DLD1 (cell line): ENCODE data around the gene SSBP3.
"Not testable (repeated sequence)": the region's sequence is repeated elsewhere in the genome, so short reads cannot be mapped to it uniquely, and the experiment has no call there.

Source experiments
- in situ Hi-C: cut with HindIII; loops from 2 replicates; pipeline ENCODE4 v1.10.0; 2017; ENCODE audit warnings: low sequenced_read_pairs

Gene SSBP3

DNA sequence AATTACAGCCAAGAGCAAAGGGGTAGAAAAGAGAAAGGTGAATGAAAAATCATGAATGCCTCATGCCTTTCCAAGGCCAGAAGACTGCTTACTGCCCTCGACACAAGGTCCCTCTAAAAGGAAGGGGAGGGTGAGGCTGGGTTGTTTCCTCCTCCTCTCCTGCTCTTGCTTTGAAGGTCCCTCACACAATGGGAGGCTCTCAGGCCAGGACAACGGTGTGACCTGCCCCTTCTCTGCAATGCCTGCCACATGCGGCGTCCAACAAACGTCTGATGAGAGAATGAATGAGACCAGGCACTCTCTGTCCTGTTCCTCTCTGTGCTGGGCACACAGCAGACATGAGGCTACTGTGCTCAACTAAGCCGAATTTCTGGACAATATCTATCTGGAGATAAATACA, 51.3 kb downstream of the SSBP3 start:
- in situ Hi-C loops: no loop called here

DNA sequence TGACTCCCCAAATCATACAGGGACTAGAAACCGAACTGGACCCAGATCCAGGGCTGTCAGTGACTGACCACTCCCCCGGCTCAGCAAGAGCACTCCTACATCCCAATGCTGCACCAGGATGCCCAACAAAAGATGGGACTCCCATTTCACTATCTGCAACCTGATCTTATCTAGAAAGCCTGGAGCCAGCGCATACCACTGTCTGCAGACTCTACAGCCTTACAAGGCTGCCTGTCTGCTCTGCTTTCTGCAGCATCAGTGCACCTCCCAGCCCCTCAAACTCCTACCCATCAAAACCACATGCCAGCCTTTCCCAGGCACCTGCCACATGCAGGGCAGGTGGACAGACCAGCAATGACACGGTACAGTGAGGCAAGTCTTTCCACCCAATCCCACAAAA, 52.2 kb downstream of the SSBP3 start:
- in situ Hi-C loops: no loop called here

DNA sequence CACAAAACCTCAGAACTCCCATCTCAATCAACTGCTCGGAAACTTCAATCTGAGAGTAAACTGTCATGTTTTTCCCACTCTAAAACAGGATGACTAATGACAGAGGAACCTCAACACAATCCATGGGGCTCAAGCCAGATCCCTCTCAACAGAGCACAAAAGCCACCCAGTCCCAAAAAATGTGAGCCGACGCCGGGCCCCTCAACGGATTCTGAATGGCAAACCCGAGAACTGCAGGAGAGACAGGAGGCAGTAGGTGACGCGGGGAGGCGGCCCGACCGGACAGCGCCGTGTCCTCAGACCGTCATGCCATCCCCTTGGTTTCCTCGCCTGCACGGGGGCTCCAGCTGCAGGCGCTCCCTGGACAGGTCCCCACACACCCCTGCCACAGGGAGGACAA, 53.4 kb downstream of the SSBP3 start:
- in situ Hi-C loops: no loop called here

DNA sequence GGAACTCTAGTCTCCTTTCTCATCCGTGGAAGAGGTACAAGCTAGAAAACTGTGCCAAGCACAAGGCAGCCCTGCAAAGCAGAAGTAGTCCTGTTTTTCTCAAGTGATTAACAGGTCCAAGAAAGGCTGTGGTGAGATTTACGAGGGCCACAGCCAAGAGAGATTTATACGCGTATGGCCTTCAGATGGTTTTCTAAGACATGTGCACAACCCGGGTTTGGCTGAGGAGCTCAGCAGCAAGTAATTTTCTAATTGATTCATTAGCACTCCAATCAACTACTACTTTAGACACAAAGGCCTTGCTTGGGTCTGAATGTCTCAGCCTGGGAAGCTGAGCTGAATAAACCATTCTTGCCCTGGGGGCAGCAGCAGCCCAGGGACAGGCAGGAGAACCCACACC, 55.8 kb downstream of the SSBP3 start:
- in situ Hi-C loops: no loop called here

DNA sequence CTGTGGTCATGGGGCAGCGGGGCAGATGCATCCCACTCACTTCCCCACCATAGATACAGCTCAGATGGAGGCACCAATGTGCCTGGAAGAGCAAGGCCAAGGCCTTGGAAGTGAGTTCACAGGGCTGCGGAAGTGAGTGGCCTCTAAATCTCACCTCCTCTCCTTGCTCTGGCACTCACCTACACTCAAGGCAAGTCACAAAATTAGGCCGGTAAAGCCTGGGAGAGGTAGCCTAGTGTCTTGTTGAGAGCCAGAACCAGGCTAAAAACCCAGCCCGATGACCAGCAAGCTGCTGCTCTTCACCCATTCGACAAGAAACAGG, 57.5 kb downstream of the SSBP3 start:
- in situ Hi-C loops: no loop called here

DNA sequence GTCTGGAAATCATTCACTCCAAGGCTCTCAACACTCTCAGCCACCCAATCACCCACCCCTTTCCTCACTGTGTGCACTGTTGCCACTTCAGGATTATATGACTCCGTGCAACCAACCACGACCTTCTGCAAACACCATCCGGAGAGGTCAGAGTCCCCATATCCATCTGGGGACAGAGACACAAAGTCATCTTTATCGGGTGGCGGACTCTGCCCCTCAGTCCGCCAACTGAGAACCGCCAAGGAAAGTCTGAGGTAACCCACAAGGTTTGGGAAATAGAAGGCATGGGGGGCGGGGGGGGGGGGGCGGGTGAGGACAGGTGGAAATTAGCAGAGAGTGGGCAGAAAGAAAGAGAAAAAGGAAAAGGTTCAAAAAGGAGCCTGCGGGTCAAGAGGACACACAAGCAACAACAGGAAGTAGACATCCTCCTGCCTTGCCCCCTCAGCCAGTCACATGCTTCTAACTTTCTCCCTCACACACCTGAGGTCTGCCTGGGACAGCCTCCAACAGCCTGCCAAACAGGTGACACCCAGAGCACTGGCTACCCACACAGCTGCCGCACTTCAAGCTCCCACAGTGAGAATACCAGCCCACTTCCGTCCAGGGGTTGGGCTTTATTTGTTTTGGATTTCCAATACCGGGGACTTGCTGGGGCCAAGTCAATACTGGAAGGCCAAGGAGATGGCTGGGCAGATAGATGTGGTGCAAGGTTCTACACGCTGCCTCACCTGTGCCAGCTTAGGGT, 58.1 kb downstream of the SSBP3 start:
- in situ Hi-C loops: no loop called here

DNA sequence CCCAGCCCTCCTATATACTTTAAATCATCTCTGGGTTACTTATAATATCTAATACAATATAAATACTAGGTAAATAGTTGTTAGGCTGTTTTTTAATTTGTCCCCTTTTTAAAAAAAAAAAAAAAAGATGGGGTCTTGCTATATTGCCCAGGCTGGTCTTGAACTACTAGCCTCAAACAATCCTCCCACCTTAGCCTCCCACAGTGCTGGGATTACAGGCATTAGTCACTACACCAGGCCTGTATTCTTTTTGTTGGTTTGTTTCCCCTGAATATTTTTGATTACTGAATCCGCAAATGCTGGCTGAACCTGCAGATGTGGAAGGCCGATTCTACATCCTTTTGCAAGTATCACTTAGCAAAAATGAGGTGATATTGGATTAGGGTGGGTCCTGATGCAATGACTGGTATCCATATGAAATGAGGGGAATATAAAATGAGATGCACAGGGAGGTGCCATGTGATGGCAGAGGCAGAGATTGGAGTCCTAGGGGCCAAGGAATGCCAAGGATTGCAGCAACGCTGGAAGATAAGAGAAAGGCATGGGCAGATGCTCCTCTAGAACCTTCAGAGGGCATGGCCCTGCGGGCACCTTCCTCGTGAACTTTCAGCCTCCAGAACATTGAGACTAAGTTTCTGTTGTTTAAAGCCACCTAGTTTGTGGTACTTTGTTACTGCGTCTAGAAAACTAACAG, 58.8 kb downstream of the SSBP3 start:
- in situ Hi-C loops: no loop called here

DNA sequence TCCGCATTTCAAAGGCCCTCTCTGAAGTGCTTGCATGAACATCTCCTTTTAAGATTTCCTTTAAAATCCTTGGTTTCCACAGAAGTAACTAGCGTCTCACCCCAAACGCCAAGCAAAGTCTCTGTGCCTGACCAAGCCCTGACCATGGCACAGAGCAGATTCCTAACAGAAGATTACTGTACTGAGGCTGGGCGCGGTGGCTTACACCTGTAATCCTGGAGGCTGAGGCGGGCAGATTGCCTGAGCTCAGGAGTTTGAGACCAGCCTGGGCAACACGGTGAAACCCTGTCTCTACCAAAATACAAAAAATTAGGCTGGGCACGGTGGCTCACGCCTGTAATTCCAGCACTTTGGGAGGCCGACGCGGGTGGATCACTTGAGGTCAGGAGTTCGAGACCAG, 60.6 kb downstream of the SSBP3 start:
- in situ Hi-C loops: not testable (repeated sequence)

DNA sequence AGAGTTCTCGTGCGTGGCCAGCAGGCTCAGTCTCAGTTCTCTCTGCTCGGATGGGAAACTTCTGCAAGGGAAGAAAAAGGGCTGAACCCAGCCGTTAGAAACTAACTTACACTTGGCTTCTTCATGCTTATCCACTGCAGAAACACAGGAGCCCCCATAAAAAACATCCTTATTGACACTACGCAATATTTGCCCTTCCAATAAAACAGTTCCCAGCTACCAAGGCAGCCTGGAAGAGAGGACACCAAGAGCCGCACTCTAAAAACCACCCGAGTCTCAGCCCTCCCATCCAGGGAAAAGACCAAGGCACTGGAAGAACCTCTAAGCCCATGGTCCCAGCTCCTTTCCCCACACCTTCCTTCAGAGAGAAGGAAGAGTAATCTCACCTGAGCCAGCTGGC, 61.1 kb downstream of the SSBP3 start:
- in situ Hi-C loops: no loop called here

DNA sequence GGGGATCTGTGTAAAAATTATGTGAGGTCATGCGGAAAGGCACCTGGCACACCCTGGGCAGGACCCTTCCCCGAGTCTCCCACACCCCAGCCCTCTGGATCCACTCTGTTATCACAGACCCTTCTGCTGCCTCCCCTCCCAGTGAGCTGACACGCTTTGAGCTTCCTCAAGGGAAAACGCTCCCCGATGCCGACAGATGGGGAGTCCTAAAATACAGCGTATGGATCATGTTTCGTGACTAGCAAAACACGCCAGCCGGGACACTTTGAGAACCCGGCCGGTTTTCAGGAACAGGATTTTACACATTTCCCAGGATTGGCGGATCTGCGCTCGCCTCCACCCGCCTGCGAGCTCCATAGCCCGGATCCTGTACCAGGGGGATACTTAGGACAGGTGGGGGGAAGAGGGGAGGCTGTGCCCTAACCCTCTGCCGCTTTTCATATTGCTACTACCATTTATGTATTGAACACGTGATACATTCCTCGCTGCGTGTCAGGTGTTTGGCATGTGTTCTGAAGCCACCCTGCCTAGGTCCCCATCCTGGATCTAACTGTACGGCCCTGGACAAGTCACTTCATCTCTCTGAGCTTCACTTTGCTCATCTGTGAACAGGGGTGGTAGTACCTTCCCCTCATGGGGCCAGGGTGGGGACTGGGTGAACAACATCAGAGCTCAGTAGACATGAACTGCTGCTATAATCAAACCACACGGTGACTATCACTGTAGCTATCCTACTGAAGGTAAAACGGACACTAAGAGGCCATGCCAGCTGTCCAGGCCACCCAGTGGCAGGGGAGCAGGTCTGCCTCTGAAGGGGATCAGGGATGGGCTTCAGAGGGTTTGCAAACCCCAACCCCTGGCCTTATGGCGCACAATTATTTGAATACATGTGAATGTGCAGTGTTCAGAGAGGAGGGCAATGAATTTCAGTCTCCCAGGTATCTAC, 63.2 kb downstream of the SSBP3 start:
- in situ Hi-C loops: no loop called here

DNA sequence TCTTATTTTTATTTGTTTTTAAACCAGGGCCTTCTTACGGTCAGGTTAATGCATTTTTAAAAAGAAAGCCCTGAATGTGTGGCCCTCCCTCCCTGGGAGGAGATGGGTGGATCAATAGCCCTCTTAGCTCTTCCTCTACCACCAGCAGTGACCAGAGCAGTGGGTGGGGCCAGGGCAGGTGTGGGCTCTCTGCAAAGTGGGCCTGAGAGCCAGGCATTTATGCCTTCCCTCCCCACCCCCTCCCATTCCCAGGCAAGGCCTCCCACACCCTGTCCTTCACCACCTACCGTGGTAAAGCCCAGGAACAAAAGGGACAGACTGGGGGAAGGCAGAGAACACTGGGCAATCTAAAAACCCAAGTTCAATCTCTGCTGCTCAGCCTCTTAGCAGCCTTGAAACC, 63.9 kb downstream of the SSBP3 start:
- in situ Hi-C loops: no loop called here

DNA sequence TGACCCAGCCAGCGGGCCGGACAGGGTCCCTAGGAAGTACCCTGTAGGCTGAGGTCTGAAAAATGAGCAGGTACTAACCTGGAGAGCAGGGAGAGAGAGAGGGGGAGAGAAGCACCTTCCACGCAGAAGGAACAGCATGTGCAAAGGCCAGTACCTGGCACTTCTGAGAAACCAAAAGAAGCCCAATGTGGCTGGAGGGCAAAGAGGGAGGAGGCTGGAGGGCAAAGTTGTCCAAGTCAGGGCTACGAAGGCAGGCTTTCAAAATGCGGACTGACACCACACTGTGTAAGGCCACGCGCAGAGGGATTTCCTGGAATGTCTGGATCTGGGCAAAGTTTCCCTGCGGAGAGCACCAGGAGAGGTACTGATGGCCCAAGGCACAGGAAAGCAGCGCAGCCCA, 64.4 kb downstream of the SSBP3 start:
- in situ Hi-C loops: no loop called here

DNA sequence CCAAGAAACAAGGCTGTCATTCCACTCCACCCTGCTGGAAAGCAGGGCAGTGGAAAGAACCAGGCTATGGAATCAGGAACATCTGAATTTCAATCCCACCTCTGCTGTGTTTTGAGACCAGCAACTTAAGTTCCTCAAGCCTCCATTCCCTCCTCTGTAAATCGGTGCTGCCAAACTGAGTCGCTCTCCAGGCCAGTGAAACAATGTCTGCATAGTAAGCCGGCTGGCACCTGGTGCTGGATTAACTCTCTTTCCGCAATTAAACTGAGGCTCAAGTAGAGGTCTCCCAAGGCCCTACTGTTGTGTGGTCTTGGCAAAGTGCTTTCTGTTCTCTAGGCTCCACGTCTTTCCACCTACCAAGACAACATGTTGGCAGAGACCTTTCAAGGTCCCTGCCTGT, 65.3 kb downstream of the SSBP3 start:
- in situ Hi-C loops: no loop called here

DNA sequence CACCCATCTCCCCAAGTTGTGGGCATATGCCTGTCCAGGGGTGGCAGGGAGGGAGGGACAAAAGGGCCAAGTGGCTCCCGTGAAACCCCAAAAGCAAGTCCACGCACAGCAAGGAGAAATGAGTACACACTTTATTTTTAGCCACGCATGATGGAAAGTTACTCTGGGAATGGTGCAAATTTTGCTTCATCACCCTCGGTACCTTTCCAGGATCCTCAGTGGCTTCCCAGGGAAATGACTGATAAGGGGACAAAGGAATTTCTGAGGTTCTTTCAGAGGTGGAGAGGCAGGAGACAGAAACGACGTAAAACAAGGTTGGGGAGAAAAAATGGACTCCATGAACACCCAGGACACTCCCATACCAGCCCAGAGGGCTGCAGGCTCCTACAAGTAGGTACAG, 65.8 kb downstream of the SSBP3 start:
- in situ Hi-C loops: no loop called here

DNA sequence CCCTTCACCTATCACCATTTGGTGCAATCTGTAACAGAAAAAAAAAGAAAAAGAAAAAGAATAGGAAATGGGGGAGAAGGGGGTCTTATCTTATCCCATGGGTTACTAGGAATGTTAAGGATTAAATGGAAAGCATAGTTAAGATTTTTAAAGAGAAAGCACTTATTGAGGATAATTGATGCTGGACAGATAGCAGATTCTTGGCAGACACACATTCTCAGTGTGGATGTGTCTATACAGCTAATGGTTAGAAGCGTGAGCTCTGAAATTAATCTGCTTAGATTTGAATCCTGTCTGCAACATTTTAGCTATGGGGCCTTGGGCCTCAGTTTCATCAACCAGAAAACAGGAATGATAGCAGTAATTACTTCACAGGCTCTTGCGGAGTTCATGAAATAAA, 67.1 kb downstream of the SSBP3 start:
- in situ Hi-C loops: no loop called here

DNA sequence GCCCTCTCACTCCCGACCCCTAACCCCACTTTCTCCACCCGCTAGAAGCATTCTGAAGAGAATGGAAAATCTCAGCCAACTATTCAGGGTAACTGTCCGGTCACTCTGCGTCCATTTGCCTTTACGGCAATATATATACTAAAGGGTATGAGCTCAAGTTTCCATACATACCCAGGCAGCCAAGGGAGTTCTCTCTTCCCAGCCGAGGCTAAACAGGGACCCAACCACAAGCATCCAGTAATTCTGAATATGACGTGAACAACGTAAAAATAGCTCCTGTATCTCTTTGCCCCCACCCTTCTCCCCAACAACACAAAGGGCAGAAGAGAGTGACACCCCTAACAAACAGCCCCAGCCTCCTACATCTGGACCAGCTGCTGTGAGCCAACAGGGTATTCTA, 67.7 kb downstream of the SSBP3 start:
- in situ Hi-C loops: no loop called here

DNA sequence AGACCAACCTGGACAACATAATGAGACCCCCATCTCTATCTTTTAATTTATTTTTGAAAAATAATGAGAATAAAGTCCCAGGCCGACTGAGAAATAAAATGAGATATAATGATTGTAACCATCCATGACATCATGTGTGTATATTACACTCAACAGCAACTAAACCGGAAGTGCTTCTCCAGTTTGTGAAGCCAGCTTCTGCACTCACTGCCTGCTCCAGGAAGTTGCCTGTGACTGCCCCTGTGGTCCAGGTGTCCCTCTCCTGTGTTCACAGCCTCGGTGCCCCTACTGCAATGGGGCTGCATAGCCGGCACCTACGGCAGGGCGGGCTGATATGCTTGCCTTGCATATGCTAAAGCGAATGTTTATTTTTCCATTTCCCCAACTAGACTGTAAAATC, 68.3 kb downstream of the SSBP3 start:
- in situ Hi-C loops: no loop called here

DNA sequence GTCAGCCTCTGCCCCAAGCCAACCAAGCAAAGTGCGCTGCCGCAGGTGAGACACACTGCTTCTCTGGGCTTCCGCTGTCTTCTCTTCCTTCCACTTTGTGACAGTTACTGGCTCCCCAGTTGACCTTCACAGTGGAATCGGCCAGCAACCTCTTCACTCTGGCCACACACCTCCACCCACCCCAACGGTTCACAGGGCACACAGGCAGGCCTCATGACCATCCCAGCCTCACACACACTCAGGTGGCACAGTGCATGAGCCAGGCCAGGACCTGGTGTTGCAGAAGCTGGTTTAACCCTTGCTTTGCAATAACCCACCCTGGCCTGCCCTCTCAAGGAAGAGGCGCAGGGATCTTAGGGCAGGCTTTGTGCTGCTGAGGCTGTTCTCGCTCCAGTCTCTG, 69.2 kb downstream of the SSBP3 start:
- in situ Hi-C loops: no loop called here

DNA sequence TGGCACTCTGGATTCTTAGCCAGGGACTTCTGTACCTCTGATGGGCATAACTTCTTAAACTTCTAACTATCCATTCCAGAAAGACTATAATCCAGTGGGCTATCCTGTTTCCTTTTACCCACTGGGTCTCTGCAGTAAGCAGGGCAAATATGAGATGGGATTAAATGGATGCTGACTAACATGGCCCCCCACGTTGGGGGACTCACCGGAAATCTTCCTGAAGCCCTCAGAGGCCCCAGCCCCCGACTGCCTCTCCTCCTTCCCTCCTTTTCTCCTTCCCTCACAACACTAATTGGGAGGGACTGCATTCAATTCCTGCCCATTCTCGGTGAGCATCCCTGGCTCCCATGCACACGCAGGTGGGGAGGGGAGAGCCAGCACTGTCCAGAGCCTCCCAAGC, 70.1 kb downstream of the SSBP3 start:
- in situ Hi-C loops: no loop called here

DNA sequence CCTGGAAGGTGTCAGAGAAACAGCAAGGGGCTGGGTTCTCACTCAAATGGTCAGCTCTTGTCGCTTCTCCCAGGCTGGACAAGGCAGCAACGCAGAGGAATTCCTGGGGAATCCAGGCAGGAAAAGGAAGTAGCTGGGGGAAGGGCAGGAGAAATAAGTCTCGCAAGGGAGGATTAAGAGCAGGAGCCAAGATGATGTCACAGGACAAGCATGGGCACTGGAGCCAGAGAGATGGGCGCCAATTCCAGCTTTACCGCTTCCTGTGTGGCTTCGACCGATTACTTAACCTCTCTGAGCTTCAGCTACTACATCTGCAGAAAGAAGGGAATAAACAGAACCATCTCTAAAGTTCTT, 70.5 kb downstream of the SSBP3 start:
- in situ Hi-C loops: no loop called here

DNA sequence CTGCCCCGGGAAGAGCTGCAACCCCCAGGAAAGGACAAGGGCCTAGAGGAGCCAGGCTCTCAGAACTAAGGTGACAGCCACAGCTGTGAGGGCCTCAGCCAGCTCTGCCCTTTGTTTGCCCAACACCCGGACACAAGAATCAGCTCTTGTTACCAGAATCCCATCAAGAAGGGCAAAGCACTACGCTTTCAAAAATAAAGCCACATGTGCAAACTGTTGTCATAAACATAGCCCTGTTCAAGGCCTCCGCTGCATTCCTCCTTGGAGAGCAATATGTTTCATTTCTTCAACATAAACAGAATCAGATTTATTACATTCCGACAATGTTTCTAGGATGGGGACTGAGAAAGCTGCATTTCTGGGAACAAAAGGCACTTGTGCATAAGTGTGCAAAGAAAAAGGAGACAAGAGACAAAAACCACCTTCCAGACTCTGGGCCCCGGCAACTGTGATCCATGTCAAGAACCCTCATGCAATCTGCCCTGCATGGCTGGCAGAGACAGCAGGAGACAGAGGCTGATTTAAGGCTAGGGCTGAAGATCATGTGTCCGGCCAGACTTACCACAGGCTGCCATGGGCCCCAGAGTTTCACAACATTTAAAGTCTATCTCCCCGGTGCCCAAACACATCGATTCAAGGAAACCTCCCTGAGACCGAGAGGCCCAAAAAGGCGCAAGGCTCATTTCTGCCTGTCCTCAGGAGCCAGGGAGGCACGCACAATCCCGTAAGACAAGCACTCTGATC, 71.0 kb downstream of the SSBP3 start:
- in situ Hi-C loops: no loop called here
